HuH-7 (cell line): ENCODE data around the gene CLASP1.
"Not testable (repeated sequence)": the region's sequence is repeated elsewhere in the genome, so short reads cannot be mapped to it uniquely, and the experiment has no call there.

Experiments used
- DNase-seq: peaks from one replicate; pipeline ENCODE4 v3.0.0; 2011; ENCODE audit warnings: low spot score

Gene CLASP1

GRCh38 chr2:121348128-121348740, 301.0 kb downstream of the CLASP1 start:
- DNase-seq = no peak

- DNase-seq = no peak
These were observed 302.4 kb downstream of the CLASP1 start for GRCh38 chr2:121346859-121347258.

- no peak for DNase-seq
These were observed 302.9 kb downstream of the CLASP1 start for GRCh38 chr2:121346407-121346806.

- no peak for DNase-seq
These were observed 303.4 kb downstream of the CLASP1 start for GRCh38 chr2:121345887-121346286.

- DNase-seq = no peak
These were observed 304.2 kb downstream of the CLASP1 start for GRCh38 chr2:121345101-121345500.

GRCh38 chr2:121343828-121344399, 305.3 kb downstream of the CLASP1 start:
- DNase-seq = not testable (repeated sequence)

- DNase-seq = no peak
These were observed 306.1 kb downstream of the CLASP1 start for GRCh38 chr2:121343191-121343590.

- DNase-seq = no peak
These were observed 306.5 kb downstream of the CLASP1 start for GRCh38 chr2:121342751-121343150.

GRCh38 chr2:121340926-121341325, 308.3 kb downstream of the CLASP1 start:
- DNase-seq = no peak

- no peak for DNase-seq
These were observed 311.0 kb downstream of the CLASP1 start for GRCh38 chr2:121338281-121338680.

- DNase-seq = no peak
These were observed 312.6 kb downstream of the CLASP1 start for GRCh38 chr2:121336528-121337294.

- no peak for DNase-seq
These were observed 313.7 kb downstream of the CLASP1 start for GRCh38 chr2:121335294-121336290.

GRCh38 chr2:121334581-121335293, 314.5 kb downstream of the CLASP1 start:
- peak; percentile 48 for DNase-seq

- DNase-seq = no peak
These were observed 315.3 kb downstream of the CLASP1 start for GRCh38 chr2:121333834-121334558.

- DNase-seq = no peak
These were observed 316.0 kb downstream of the CLASP1 start for GRCh38 chr2:121333231-121333630.

GRCh38 chr2:121331324-121331723, 317.9 kb downstream of the CLASP1 start:
- DNase-seq = not testable (repeated sequence)

GRCh38 chr2:121330921-121331320, 318.3 kb downstream of the CLASP1 start:
- DNase-seq = no peak

GRCh38 chr2:121329786-121330185, 319.5 kb downstream of the CLASP1 start:
- DNase-seq = no peak

- no peak for DNase-seq
These were observed 322.6 kb downstream of the CLASP1 start for GRCh38 chr2:121326628-121327027.

- DNase-seq = no peak
These were observed 324.7 kb downstream of the CLASP1 start for GRCh38 chr2:121324601-121325000.

GRCh38 chr2:121321476-121321875, 327.8 kb downstream of the CLASP1 start:
- DNase-seq = no peak
